Thymus (tissue), 14 donors: ENCODE results near the gene RPN2. TPM values are rescaled to one million over a fixed set of nuclear protein-coding genes. Genes with fewer than 3 reads are reported as not detected.
"Not testable (repeated sequence)": the region's sequence is repeated elsewhere in the genome, so short reads cannot be mapped to it uniquely, and the experiment has no call there.

Experiments
- DNase-seq, 9 donors: peaks; one replicate each; pipeline ENCODE4 v3.0.0-alpha.2; 2013; ENCODE audit warnings: low spot score in 9 of 9, low read depth in 6 of 9, missing footprints in 1 of 9
- H3K27ac ChIP-seq, 2 donors: one replicate each; pipeline ENCODE4 v1.5.1; 2013; ENCODE audit warnings: control low read depth in 1 of 2, low read depth in 1 of 2, low read length in 1 of 2, mild to moderate bottlenecking in 1 of 2, moderate library complexity in 1 of 2
- H3K27me3 ChIP-seq, 2 donors: one replicate each; pipeline ENCODE4 v1.5.1; 2013; ENCODE audit warnings: low read length in 1 of 2; ENCODE audit not compliant: control insufficient read depth in 2 of 2, insufficient read depth in 1 of 2
- H3K36me3 ChIP-seq, 2 donors: one replicate each; pipeline ENCODE4 v1.5.1; 2013; ENCODE audit warnings: low read length in 1 of 2, mild to moderate bottlenecking in 1 of 2, moderate library complexity in 1 of 2; ENCODE audit not compliant: control insufficient read depth in 2 of 2, insufficient read depth in 2 of 2
- H3K4me1 ChIP-seq, 2 donors: one replicate each; pipeline ENCODE4 v1.5.1; 2013; ENCODE audit warnings: low read length in 2 of 2; ENCODE audit not compliant: control insufficient read depth in 2 of 2, insufficient read depth in 2 of 2
- H3K4me3 ChIP-seq, 2 donors: one replicate each; pipeline ENCODE4 v1.5.1; 2013; ENCODE audit warnings: low read length in 2 of 2, control low read depth in 1 of 2, mild to moderate bottlenecking in 1 of 2
- H3K9me3 ChIP-seq, 2 donors: one replicate each; pipeline ENCODE4 v1.5.1; 2013; ENCODE audit warnings: low read length in 1 of 2, mild to moderate bottlenecking in 1 of 2; ENCODE audit not compliant: control insufficient read depth in 2 of 2, insufficient read depth in 1 of 2
- WGBS: extraction: QIAGEN DNeasy Blood & Tissue Kit; methylation state at CpG from one replicate; pipeline ENCODE4 v1.1.7; 2013; 5-methylcytosine and 5-hydroxymethylcytosine counted together
- long read RNA-seq, 10 donors: transcript quantifications; one replicate each; lab custom pipeline, GENCODE V29; 2026
- polyA plus RNA-seq: library from polyadenylated mRNA; stranded (reverse); fragments of 200-250 nt; gene quantifications from one replicate; pipeline ENCODE4 v1.2.3, GENCODE V29; 2013
- total RNA-seq: library from RNA; stranded (reverse); fragments of 120-200 nt; gene quantifications from one replicate; pipeline ENCODE4 v1.2.4, GENCODE V29; 2013
- donor health status: healthy.

Gene RPN2
- 156 TPM for total RNA-seq
- 70.0 TPM for polyA plus RNA-seq
- long read RNA-seq, donor 1, partial matches to known transcripts, result 0 of 4 reads
- long read RNA-seq, donor 1, other reads (novel, unspliced or antisense), result 0 of 4 reads
- long read RNA-seq, donor 2, transcript RPN2-201 (17 exons, 2,515 nt), result major isoform, 67 of 351 reads
- long read RNA-seq, donor 2, partial matches to known transcripts, result 271 of 351 reads
- long read RNA-seq, donor 2, other reads (novel, unspliced or antisense), result 13 of 351 reads
- long read RNA-seq, donor 3, transcript RPN2-201 (17 exons, 2,515 nt), result major isoform, 22 of 162 reads
- long read RNA-seq, donor 3, partial matches to known transcripts, result 128 of 162 reads
- long read RNA-seq, donor 3, other reads (novel, unspliced or antisense), result 12 of 162 reads
- long read RNA-seq, donor 4, transcript RPN2-201 (17 exons, 2,515 nt), result major isoform, 8 of 34 reads
- long read RNA-seq, donor 4, partial matches to known transcripts, result 26 of 34 reads
- long read RNA-seq, donor 4, other reads (novel, unspliced or antisense), result 0 of 34 reads
- long read RNA-seq, donor 5, transcript RPN2-201 (17 exons, 2,515 nt), result major isoform, 50 of 228 reads
- long read RNA-seq, donor 5, partial matches to known transcripts, result 165 of 228 reads
- long read RNA-seq, donor 5, other reads (novel, unspliced or antisense), result 10 of 228 reads
- long read RNA-seq, donor 6, transcript RPN2-201 (17 exons, 2,515 nt), result major isoform, 31 of 132 reads
- long read RNA-seq, donor 6, partial matches to known transcripts, result 94 of 132 reads
- long read RNA-seq, donor 6, other reads (novel, unspliced or antisense), result 7 of 132 reads
- long read RNA-seq, donor 7, transcript RPN2-201 (17 exons, 2,515 nt), result major isoform, 35 of 109 reads
- long read RNA-seq, donor 7, partial matches to known transcripts, result 63 of 109 reads
- long read RNA-seq, donor 7, other reads (novel, unspliced or antisense), result 11 of 109 reads
- long read RNA-seq, donor 8, transcript RPN2-201 (17 exons, 2,515 nt), result major isoform, 12 of 18 reads
- long read RNA-seq, donor 8, partial matches to known transcripts, result 6 of 18 reads
- long read RNA-seq, donor 8, other reads (novel, unspliced or antisense), result 0 of 18 reads
- long read RNA-seq, donor 9, transcript RPN2-201 (17 exons, 2,515 nt), result major isoform, 22 of 69 reads
- long read RNA-seq, donor 9, partial matches to known transcripts, result 42 of 69 reads
- long read RNA-seq, donor 9, other reads (novel, unspliced or antisense), result 5 of 69 reads
- long read RNA-seq, donor 10, transcript RPN2-201 (17 exons, 2,515 nt), result major isoform, 6 of 53 reads
- long read RNA-seq, donor 10, partial matches to known transcripts, result 41 of 53 reads
- long read RNA-seq, donor 10, other reads (novel, unspliced or antisense), result 5 of 53 reads

GRCh38 chr20:37178839-37179682 is at the start of gene RPN2, which contains the start of gene MROH8:
Gene RPN2, plus strand, starts transcription at chr20:37179330. Its CDS starts 27 bp downstream, at chr20:37179357.
Gene MROH8, minus strand, starts transcription at chr20:37179548.
- H3K36me3 ChIP-seq, result peaks cover 3 to 11% of the 10 kb centered on the region in 2 donors
- H3K27ac ChIP-seq, result peak within 1 kb of the TSS; percentile 92 to 94
- H3K9me3 ChIP-seq, result no peaks in the 10 kb centered on the region
- peak; percentile 89 to 98 (median 95) for DNase-seq
- H3K27me3 ChIP-seq, result no peaks in the 10 kb centered on the region
- under 1% methylated on average over 80 of the region's 80 CpGs for WGBS
- peak within 1 kb of the TSS; percentile 84 to 98 for H3K4me3 ChIP-seq
- H3K4me1 ChIP-seq, result peaks cover 13 to 16% of the 10 kb centered on the region in 2 donors

GRCh38 chr20:37131486-37131885 is 47.6 kb upstream of the RPN2 start:
- WGBS, result 95% methylated on average over 3 of the region's 3 CpGs

GRCh38 chr20:37133952-37134351 is 45.2 kb upstream of the RPN2 start:
- Histone ChIP-seq H3K4me1 (no peaks in the 10 kb centered on the region), H3K27ac (no peak overlapping the region), H3K27me3 (no peaks in the 10 kb centered on the region), H3K36me3 (no peaks in the 10 kb centered on the region), H3K9me3 (no peaks in the 10 kb centered on the region), H3K4me3 (no peak overlapping the region)
- DNase-seq, result no peak
- 97% methylated on average over 2 of the region's 2 CpGs for WGBS

More at GRCh38 chr20:37131486-37131885, 47.6 kb upstream of the RPN2 start:
- no peaks in the 10 kb centered on the region for H3K36me3 ChIP-seq
- no peak overlapping the region for H3K27ac ChIP-seq
- no peaks in the 10 kb centered on the region for H3K4me1 ChIP-seq
- no peak overlapping the region for H3K4me3 ChIP-seq
- H3K27me3 ChIP-seq, result no peaks in the 10 kb centered on the region
- H3K9me3 ChIP-seq, result no peaks in the 10 kb centered on the region
- DNase-seq, result no peak

GRCh38 chr20:37137547-37137946 is 41.6 kb upstream of the RPN2 start:
- over 99% methylated on average over 4 of the region's 4 CpGs for WGBS
- Histone ChIP-seq H3K4me3 (no peak overlapping the region), H3K9me3 (no peaks in the 10 kb centered on the region), H3K36me3 (no peaks in the 10 kb centered on the region), H3K4me1 (no peaks in the 10 kb centered on the region), H3K27ac (no peak overlapping the region), H3K27me3 (no peaks in the 10 kb centered on the region)
- DNase-seq, result no peak

GRCh38 chr20:37142708-37143107 is 36.4 kb upstream of the RPN2 start:
- Histone ChIP-seq H3K36me3 (no peaks in the 10 kb centered on the region), H3K27me3 (no peaks in the 10 kb centered on the region), H3K4me3 (no peak overlapping the region), H3K27ac (no peak overlapping the region), H3K4me1 (no peaks in the 10 kb centered on the region), H3K9me3 (no peaks in the 10 kb centered on the region)
- DNase-seq, result no peak
- WGBS, result 97% methylated on average over 3 of the region's 3 CpGs

DNA sequence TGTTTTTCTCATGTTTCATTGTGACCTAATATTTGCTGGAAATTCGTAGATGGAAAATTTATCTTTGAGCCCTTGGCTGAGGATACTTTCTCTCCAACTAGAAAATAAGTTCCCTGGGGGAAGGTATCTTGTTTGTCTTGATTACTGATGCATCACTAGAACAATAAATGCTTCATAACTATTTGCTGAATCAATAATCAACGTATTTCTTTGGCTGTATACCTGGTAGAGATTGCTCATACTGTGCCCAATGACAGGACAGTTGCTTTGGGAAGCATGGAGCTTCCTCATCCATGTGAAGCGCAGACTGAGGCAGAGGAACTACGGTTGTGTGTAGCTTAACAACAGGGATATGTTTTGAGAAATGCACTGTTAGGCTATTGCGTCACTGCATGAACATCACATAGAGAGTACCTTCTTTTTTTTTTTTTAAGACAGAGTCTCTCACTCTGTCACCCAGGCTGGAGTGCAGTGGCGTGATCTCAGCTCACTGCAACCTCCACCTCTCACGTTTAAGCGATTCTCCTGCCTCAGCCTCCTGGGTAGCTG is 34.2 kb upstream of the RPN2 start:
- Histone ChIP-seq H3K36me3 (no peaks in the 10 kb centered on the region), H3K27me3 (no peaks in the 10 kb centered on the region), H3K4me1 (no peaks in the 10 kb centered on the region), H3K4me3 (no peak overlapping the region), H3K27ac (no peak overlapping the region), H3K9me3 (no peaks in the 10 kb centered on the region)
- no peak for DNase-seq
- WGBS, result 97% methylated on average over 8 of the region's 8 CpGs

DNA sequence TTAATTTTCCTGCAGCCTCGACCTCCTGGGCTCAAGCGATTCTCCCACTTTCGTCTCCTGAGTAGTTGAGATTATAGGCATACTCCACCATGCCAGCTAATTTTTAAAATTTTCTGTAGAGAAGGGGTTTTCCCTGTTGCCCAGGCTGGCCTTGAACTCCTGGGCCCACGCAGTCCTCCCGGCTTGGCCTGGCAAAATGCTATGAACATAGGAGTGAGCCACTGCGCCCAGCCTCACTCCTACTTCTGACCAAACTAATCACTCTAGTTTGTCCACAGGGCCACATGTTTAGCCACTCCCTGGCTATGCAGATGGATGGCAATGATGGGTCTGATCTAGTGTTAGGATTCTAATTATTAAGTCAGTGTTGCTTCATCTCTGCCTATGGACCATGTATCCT is 31.9 kb upstream of the RPN2 start:
- 98% methylated on average over 6 of the region's 6 CpGs for WGBS
- Histone ChIP-seq H3K4me1 (no peaks in the 10 kb centered on the region), H3K9me3 (no peaks in the 10 kb centered on the region), H3K36me3 (no peaks in the 10 kb centered on the region), H3K27ac (no peak overlapping the region), H3K4me3 (no peak overlapping the region), H3K27me3 (no peaks in the 10 kb centered on the region)
- no peak for DNase-seq

- not testable (repeated sequence) for H3K27ac ChIP-seq, H3K9me3 ChIP-seq, H3K4me3 ChIP-seq, H3K27me3 ChIP-seq, H3K36me3 ChIP-seq, DNase-seq, H3K4me1 ChIP-seq
- WGBS, result 98% methylated on average over 33 of the region's 33 CpGs
These were observed 28.3 kb upstream of the RPN2 start for GRCh38 chr20:37150864-37151263.
